Measurements from ENCODE around the gene EMX1. TPM values are rescaled to one million over a fixed set of nuclear protein-coding genes. Genes with fewer than 3 reads are reported as not detected.
A peak's percentile ranks its signal among the peaks of the same experiment; 100 is the strongest.

EMX1 gene
- total and polyA plus RNA-seq, 2 of the 13 experiments (the other 11 are each of a cell fraction or from before 2014, with no cell fraction given), result 0.62 to 4.9 TPM

DNA sequence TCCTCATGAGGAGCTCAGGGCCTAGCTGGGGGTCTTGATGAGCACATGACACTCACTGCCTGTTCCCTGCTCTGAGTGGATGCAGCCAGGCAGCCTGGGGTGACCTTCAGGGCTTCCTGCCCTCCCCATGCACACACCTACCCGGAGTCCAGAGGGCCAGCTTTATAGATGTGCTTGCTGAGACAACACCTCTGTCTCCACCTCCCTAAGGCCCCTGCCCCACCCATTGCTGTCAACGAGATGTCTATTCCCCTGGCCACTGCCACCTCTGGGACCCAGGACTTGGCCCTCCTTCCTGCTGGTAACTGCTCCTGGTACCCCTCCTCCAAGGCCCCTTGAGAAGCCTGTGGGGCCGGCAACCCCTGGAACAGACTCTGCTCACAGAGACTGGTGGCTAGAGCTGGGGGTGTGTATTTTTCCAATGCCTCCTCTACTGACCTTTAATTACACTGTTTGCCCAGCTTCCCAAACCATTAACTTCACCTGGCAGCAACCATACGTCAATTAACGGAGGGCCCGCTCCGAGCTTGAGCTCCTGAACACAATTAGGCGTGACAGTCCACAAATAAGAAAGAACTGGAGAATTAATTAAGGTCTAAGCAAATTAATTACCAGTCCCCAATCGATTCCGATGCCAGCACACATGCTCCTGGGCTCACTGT lies 66.3 kb downstream of the EMX1 start:
- Histone ChIP-seq H3K9me3 (ENCODE audit: low read length) (no peaks in the 10 kb centered on the region), H2AFZ (ENCODE audit: low read length) (no peak overlapping the region), H3K27ac (ENCODE audit: extremely low read length, insufficient read depth, low read length) (peak overlapping the region; percentile 38), H3K4me1 (ENCODE audit: insufficient read depth, low read length) (peaks cover 19% of the 10 kb centered on the region), H3K79me2 (ENCODE audit: insufficient read depth, low read length) (no peaks in the 10 kb centered on the region), H3K4me2 (ENCODE audit: low read depth, low read length) (no peak overlapping the region), H3K4me3 (replicated peaks in 1 of 3; ENCODE audit: insufficient read depth in 1 of 3, low read depth in 2 of 3, low read length in 3 of 3) (no peak overlapping the region; a peak in 1 of 6 replicates), H3K27me3 (ENCODE audit: control insufficient read depth in 1 of 2, insufficient read depth in 2 of 2, low read length in 2 of 2) (no peaks in the 10 kb centered on the region), H3K36me3 (replicated peaks in 1 of 2; ENCODE audit: control insufficient read depth in 1 of 2, insufficient read depth in 2 of 2, low read length in 2 of 2) (peaks cover 16 to 19% of the 10 kb centered on the region in 2 experiments; a peak in 4 of 5 replicates), H4K20me1 (ENCODE audit: insufficient read depth, low read length) (no peaks in the 10 kb centered on the region), H3K9ac (ENCODE audit: insufficient read depth, low read depth, low read length) (no peak overlapping the region)
- ChIA-PET CTCF (ENCODE audit: low intra/inter-chr PET ratio, low total read pairs) (no interaction called here), POLR2A (interaction anchor here (1.1 to 1.3 kb wide), 2 partner anchors 10 to 13 kb away, joined by 4 read pairs; no protein-coding TSS in a partner anchor)
- in situ Hi-C loops (cut with HindIII; ENCODE audit: extremely low pct_ligation_motif_present, low pct_unique_long_range_greater_than_20kb) (no loop called here), intact Hi-C loops (cut with micrococcal nuclease; ENCODE audit: unreplicated experiment) (no loop called here)
- DNase-seq (ENCODE audit: low spot score) (peak; percentile 46), FAIRE-seq (no peak), ATAC-seq (peak; percentile 94)
- WGBS (ENCODE audit: low lambda C conversion rate), result 60% methylated on average over 10 of the region's 10 CpGs
- BruUV-seq (replicated peaks), result no TSS peak
- TF ChIP-seq HNF4A (CRISPR knock-in tag; IDR thresholded peaks at IDR 0.05) (peak; percentile 47; the same call in 1 of the 2 replicates), SOX6 (IDR thresholded peaks at IDR 0.05) (no peak), SOX6 (CRISPR knock-in tag; IDR thresholded peaks at IDR 0.05) (0 out of 2 replicates have a peak, but pooled peaks have one; percentile 36), SNAI1 (CRISPR knock-in tag; IDR thresholded peaks at IDR 0.05; ENCODE audit: borderline replicate concordance) (no peak), GTF2F1 (IDR thresholded peaks at IDR 0.05; ENCODE audit: low read length) (no peak), SMARCC2 (IDR thresholded peaks at IDR 0.05) (no peak), ZNF451 (CRISPR knock-in tag; IDR thresholded peaks at IDR 0.05) (peak; percentile 28; the same call in 1 of the 2 replicates), ZNF790 (CRISPR knock-in tag; IDR thresholded peaks at IDR 0.05; ENCODE audit: borderline replicate concordance) (no peak), MLX (CRISPR knock-in tag; IDR thresholded peaks at IDR 0.05) (peak; percentile 14; the same call in 1 of the 2 replicates), PATZ1 (CRISPR knock-in tag; IDR thresholded peaks at IDR 0.05) (0 out of 2 replicates have a peak, but pooled peaks have one; percentile 44), ZNF138 (CRISPR knock-in tag; IDR thresholded peaks at IDR 0.05; ENCODE audit: low read depth) (no peak)
- TF ChIP-seq, protein P1, sequence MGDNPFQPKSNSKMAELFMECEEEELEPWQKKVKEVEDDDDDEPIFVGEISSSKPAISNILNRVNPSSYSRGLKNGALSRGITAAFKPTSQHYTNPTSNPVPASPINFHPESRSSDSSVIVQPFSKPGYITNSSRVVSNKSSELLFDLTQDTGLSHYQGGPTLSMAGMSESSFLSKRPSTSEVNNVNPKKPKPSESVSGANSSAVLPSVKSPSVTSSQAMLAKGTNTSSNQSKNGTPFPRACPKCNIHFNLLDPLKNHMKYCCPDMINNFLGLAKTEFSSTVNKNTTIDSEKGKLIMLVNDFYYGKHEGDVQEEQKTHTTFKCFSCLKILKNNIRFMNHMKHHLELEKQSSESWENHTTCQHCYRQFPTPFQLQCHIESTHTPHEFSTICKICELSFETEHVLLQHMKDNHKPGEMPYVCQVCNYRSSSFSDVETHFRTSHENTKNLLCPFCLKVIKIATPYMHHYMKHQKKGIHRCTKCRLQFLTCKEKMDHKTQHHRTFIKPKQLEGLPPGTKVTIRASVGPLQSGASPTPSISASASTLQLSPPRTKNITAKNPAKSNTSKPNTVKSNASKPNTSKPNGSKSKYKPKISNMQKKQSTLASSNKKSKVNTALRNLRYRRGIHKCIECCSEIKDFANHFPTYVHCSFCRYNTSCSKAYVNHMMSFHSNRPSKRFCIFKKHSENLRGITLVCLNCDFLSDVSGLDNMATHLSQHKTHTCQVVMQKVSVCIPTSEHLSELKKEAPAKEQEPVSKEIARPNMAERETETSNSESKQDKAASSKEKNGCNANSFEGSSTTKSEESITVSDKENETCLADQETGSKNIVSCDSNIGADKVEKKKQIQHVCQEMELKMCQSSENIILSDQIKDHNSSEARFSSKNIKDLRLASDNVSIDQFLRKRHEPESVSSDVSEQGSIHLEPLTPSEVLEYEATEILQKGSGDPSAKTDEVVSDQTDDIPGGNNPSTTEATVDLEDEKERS (CRISPR knock-in tag; IDR thresholded peaks at IDR 0.05), result no peak
- TF ChIP-seq, protein P2, sequence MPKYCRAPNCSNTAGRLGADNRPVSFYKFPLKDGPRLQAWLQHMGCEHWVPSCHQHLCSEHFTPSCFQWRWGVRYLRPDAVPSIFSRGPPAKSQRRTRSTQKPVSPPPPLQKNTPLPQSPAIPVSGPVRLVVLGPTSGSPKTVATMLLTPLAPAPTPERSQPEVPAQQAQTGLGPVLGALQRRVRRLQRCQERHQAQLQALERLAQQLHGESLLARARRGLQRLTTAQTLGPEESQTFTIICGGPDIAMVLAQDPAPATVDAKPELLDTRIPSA (CRISPR knock-in tag; IDR thresholded peaks at IDR 0.05; ENCODE audit: borderline replicate concordance), result no peak

All from HepG2 (cell line).